Measurements from ENCODE around the gene FMNL1. TPM values are rescaled to one million over a fixed set of nuclear protein-coding genes. Genes with fewer than 3 reads are reported as not detected.
A peak's percentile ranks its signal among the peaks of the same experiment; 100 is the strongest.

Gene FMNL1
- total RNA-seq, 1 donor from 2014 or later, result 1.8 TPM

DNA sequence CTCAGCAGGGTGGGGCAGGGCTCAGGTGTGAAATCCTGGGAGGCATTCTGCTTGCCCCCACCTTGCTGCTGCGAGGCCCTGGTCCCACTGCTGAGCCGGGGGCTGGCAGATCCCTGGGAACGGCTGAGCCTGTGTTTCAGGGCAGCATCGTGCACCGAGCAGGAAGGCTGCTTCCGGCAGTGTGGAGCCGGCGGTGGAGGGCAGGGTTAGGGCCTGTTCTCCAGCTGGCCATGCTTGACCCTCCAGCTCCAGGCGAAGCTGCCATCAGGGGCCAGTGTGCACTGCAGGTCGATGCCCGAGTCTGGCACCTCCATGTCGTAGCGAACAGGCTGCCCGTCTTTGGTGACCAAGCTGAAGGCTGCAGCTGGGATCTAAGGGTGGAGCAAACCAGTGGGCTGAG is 42.7 kb downstream of the FMNL1 start:
- TF ChIP-seq, protein P1, sequence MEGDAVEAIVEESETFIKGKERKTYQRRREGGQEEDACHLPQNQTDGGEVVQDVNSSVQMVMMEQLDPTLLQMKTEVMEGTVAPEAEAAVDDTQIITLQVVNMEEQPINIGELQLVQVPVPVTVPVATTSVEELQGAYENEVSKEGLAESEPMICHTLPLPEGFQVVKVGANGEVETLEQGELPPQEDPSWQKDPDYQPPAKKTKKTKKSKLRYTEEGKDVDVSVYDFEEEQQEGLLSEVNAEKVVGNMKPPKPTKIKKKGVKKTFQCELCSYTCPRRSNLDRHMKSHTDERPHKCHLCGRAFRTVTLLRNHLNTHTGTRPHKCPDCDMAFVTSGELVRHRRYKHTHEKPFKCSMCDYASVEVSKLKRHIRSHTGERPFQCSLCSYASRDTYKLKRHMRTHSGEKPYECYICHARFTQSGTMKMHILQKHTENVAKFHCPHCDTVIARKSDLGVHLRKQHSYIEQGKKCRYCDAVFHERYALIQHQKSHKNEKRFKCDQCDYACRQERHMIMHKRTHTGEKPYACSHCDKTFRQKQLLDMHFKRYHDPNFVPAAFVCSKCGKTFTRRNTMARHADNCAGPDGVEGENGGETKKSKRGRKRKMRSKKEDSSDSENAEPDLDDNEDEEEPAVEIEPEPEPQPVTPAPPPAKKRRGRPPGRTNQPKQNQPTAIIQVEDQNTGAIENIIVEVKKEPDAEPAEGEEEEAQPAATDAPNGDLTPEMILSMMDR (IDR thresholded peaks at IDR 0.05), result no peak
- no peaks in the 10 kb centered on the region for H3K9me3 Mint-ChIP-seq (ENCODE audit: low read depth)
- H3K4me3 Mint-ChIP-seq (ENCODE audit: unreplicated experiment), result no peak overlapping the region
- no peaks in the 10 kb centered on the region for H3K27me3 Mint-ChIP-seq (ENCODE audit: low read depth)
- peaks cover 15% of the 10 kb centered on the region for H3K4me1 Mint-ChIP-seq (ENCODE audit: low read depth)
- peak; percentile 91 for DNase-seq (ENCODE audit: low spot score)
- peaks cover 31% of the 10 kb centered on the region for H3K36me3 Mint-ChIP-seq (ENCODE audit: low read depth)
- no peak overlapping the region for H3K27ac Mint-ChIP-seq (ENCODE audit: unreplicated experiment)

DNA sequence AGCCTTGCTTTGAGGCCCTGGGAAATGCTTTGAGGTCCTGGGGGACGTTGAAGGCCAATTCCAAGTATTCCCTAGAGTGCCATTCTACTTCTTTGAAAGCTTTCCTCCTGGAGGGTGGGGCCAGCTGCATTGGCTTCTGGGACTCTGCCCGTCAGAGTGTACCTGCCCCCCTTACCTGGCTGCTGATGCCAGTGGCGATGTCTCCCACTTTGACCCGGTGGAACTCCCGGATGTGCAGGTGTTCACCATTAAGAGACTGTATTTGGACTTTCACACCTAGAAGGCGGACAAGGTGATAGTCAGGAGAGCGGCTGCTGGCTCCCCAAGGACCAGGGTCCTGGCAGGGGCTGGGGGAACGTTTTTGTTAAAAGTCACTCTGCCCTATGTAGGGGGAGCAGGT is 43.3 kb downstream of the FMNL1 start:
- no peak overlapping the region for H3K27ac Mint-ChIP-seq (ENCODE audit: unreplicated experiment)
- H3K36me3 Mint-ChIP-seq (ENCODE audit: low read depth), result peaks cover 35% of the 10 kb centered on the region
- no peaks in the 10 kb centered on the region for H3K27me3 Mint-ChIP-seq (ENCODE audit: low read depth)
- H3K4me1 Mint-ChIP-seq (ENCODE audit: low read depth), result peaks cover 15% of the 10 kb centered on the region
- no peak overlapping the region for H3K4me3 Mint-ChIP-seq (ENCODE audit: unreplicated experiment)
- TF ChIP-seq, protein P1 (IDR thresholded peaks at IDR 0.05), result no peak
- no peaks in the 10 kb centered on the region for H3K9me3 Mint-ChIP-seq (ENCODE audit: low read depth)
- no peak for DNase-seq (ENCODE audit: low spot score)

DNA sequence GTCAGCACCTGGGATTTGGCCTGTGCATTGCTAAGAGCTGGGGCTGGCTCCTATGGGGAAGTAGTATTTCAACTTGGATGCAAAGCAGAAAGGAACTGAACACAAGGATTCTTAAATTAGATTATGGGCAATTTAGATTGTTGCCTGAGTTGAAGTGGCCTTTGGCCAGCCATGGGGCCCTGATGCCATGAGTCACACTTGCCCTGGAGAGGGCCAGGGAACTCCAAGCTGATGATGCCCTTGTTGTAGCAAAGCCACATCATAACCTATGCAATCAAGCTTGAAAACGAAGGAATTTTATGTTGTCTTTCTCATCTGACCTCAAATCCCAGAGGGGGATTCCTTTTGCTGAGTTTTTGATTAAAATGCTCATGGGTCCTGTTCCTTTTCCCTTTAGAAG is 44.1 kb downstream of the FMNL1 start:
- no peak for DNase-seq (ENCODE audit: low spot score)
- TF ChIP-seq, protein P1 (IDR thresholded peaks at IDR 0.05), result no peak
- H3K27me3 Mint-ChIP-seq (ENCODE audit: low read depth), result no peaks in the 10 kb centered on the region
- no peaks in the 10 kb centered on the region for H3K9me3 Mint-ChIP-seq (ENCODE audit: low read depth)
- H3K4me1 Mint-ChIP-seq (ENCODE audit: low read depth), result peaks cover 15% of the 10 kb centered on the region
- H3K27ac Mint-ChIP-seq (ENCODE audit: unreplicated experiment), result no peak overlapping the region
- H3K36me3 Mint-ChIP-seq (ENCODE audit: low read depth), result peaks cover 38% of the 10 kb centered on the region
- no peak overlapping the region for H3K4me3 Mint-ChIP-seq (ENCODE audit: unreplicated experiment)

DNA sequence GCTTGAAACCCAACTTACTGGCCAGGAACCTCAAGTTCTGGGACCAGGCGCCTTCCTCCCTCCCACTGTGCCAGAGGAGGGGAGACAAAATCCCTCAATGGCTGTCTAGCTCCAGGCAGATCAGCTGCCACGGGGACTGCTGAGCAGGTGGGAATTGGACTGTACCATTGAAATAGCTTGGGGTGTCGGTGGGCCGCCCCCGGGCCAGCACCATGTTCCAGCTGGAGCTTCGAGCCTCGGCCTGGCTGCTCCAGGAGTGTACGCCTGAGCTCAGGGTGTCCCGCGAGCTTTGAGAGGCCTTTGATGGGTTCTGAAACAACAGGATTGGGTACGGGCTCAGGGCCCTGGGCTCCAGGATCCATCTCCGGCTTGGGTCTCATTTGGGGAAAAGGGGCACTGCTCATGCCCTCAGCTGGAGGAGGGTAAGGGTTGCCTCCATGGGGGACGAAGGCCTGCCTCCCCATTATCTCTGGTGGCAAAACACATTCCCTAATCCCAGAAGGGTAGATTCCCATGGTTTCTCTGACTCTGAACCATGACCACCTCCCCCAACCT is 44.8 kb downstream of the FMNL1 start:
- Mint-ChIP-seq H3K4me3 (ENCODE audit: unreplicated experiment) (no peak overlapping the region), H3K36me3 (ENCODE audit: low read depth) (peaks cover 40% of the 10 kb centered on the region), H3K9me3 (ENCODE audit: low read depth) (no peaks in the 10 kb centered on the region), H3K27ac (ENCODE audit: unreplicated experiment) (no peak overlapping the region), H3K27me3 (ENCODE audit: low read depth) (no peaks in the 10 kb centered on the region), H3K4me1 (ENCODE audit: low read depth) (peaks cover 15% of the 10 kb centered on the region)
- TF ChIP-seq, protein P1 (IDR thresholded peaks at IDR 0.05), result no peak
- no peak for DNase-seq (ENCODE audit: low spot score)

DNA sequence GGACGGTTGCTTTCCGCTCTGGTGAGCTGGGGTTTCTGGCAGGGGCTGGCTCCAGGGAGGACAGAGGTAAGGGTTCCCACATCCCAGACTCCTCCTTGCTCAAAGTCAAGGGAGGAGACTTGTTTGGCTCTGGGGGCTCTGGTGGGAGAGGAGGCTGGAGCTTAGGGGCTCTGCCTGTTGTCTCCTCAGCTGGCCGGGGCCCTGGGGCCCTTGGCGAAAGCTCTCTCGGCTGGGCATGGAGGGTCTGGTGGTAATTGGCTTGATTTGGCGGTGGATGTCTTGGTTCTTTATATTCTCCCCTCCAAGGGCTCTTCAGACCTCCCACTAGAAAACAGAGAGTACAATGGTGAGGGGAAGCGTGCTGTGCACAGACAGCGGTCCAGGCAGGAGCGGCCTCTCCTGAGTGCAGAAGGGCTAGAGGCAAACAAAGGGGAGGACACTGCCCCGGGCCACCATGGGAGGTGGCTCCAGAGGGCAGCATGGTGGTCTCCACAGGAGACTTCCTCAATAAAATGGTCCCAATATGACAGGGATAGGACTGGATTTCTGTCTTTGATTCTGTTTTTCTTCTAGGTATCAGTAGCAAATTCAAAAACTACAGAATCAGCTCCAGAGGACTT is 45.9 kb downstream of the FMNL1 start:
- no peaks in the 10 kb centered on the region for H3K27me3 Mint-ChIP-seq (ENCODE audit: low read depth)
- H3K4me3 Mint-ChIP-seq (ENCODE audit: unreplicated experiment), result no peak overlapping the region

More for the DNA sequence above, 45.9 kb downstream of the FMNL1 start:
- DNase-seq (ENCODE audit: low spot score), result no peak
- no peak overlapping the region for H3K27ac Mint-ChIP-seq (ENCODE audit: unreplicated experiment)
- peaks cover 15% of the 10 kb centered on the region for H3K4me1 Mint-ChIP-seq (ENCODE audit: low read depth)
- TF ChIP-seq, protein P1 (IDR thresholded peaks at IDR 0.05), result no peak
- no peaks in the 10 kb centered on the region for H3K9me3 Mint-ChIP-seq (ENCODE audit: low read depth)
- H3K36me3 Mint-ChIP-seq (ENCODE audit: low read depth), result peaks cover 40% of the 10 kb centered on the region
